HG02852 (cell line): ENCODE data around the gene CHST8.
"Not testable (repeated sequence)": the region's sequence is repeated elsewhere in the genome, so short reads cannot be mapped to it uniquely, and the experiment has no call there.

Source experiments
- ATAC-seq: cut with Tn5 transposase; IDR thresholded peaks from one replicate; pipeline ENCODE4 v1.9.1; 2021; ENCODE audit warnings: mild to moderate bottlenecking, moderate library complexity; ENCODE audit not compliant: unreplicated experiment

The CHST8 gene

DNA sequence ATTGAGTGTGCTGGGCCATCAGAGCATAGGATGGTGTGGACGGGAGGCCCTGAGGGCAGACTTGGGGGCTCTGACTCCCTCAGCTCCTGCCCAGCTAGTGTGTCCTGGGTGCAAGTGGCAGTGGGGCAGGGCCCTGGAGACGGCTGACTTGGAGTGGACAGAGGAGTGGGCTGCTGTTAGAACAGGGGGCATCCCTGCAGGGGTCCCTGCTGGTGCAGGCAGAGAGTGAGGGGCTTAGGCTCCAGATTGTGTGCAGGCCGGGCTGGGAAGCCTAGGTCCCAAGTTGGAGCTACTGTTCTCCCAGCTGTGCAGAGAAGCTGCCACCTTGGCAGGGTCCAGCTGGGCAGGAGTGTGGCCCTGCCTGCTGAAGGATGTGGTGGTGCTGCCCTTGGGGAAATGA, 183.6 kb downstream of the CHST8 start:
- ATAC-seq = no peak

DNA sequence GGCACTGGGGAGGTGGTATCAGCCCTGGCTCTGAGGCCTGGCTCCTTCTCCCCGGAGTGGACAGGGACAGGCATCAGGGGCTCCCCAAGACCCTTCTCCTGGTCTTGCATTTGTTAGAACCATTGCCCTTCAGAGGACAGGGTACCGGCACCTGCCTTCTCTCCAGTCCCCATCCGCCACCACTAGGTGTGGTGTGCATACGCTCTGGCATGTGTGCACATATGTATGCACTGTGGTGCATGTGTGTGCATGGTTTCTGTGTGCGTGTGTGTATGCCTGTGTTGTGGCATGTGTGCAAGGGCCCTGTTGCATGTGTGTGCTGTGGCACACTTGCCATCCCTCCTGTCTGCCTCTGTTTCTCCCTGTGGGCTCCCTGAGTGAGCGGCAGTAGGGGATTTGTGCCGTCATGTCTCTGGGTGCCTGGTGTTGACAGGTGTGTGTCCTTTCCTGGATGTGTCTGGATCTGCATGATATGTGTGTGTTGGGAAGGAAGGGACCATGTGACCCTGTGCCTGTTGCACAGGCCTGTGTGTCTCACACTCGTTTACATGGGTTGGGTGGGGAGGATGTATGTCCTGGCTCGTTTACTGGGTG, 184.2 kb downstream of the CHST8 start:
- ATAC-seq = no peak

DNA sequence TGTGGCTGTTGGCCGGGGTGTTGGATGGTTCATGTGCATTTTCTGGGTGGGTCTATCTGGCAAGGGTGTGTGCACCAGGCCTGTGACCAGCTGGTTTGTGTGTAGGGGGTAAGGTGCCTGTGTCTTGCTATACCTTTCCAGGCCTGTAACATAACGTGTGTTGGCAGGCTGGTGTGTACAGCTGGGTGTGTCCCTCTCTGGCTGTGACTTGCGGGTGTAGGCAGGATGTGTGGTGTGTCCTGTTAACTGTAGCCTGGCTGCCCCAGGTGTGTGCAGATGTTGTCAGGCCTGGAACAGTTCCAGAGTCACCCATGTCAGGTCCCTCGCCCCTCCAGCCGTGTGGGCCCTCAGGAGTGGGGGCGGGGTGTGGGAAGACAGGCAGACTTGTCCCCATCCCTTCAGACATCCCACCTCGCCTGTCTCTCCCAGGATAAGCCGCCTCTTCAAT, 184.7 kb downstream of the CHST8 start:
- no peak for ATAC-seq

DNA sequence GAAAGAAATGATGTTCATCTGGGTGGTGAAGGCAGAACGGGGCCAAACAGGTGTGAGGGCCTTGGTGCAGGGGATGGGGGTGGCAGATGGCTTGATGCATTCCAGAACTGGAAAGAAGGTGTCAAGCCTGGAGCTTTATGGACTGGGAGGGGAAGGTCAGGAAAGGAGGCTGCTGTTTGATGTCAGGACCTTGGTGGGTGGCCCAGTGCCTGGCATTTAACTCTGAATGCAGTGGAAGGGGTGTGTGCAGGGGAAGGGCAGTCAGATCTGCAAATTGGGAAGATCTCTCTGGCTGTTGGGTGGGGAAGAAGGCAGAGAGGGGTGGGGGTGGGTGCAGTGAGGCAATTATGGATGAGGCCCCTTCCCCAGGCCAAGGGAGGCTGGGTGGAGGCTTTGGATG, 186.6 kb downstream of the CHST8 start:
- no peak for ATAC-seq

DNA sequence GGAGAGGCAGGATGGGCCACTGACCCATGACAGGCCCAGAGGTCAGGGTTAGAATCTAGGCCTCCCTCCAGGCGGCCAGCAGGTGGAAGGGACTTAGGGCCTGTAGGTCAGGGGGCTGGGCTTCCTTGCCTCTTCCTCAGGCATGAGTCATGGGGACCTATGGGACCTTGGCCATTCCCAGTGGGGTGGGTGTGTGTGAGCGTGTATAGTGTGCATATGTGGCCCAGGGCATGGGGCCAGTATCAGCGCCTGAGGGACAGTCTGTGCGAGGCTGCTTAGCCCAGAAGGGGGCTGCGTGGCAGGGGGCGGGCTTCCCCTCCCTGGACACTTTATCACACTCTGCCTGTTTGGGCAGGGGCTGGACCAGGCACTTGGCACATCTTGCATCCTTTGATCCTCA, 188.2 kb downstream of the CHST8 start:
- ATAC-seq = no peak

- no peak for ATAC-seq
Observed at GRCh38 chr19:33810821-33811220, 189.1 kb downstream of the CHST8 start.

- ATAC-seq = no peak
Observed at GRCh38 chr19:33811246-33811645, 189.5 kb downstream of the CHST8 start.

DNA sequence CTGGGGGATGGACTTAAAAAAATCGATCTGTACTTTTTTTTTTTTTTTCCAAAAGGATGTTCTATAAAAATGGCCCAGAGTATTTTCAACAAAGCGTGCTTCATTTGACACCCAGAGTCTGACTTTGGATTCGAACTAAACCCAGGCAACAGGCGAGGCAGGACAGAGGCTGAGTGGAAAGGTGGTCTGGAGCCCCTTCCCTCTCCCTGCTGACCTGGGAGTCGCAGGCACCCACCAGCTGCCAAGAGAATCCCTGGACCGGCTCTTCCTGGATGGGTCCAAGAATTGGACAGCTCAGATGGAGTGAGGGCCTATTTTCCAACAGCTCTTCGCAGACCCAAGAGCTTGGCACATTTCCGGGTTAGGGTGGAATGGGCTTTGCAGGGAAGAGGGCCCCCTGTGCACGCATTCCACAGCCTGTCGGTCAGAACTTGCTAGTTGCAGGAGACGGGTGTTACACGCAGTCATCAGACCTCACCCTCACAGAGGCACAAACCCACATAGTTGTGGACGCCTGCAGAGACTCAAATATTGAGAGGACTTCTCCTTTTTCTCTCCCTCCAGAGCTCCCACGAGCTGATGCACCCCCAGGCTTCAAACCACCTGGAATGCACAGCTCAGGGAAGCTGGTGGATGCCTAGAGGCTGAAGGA, 190.1 kb downstream of the CHST8 start:
- no peak for ATAC-seq

DNA sequence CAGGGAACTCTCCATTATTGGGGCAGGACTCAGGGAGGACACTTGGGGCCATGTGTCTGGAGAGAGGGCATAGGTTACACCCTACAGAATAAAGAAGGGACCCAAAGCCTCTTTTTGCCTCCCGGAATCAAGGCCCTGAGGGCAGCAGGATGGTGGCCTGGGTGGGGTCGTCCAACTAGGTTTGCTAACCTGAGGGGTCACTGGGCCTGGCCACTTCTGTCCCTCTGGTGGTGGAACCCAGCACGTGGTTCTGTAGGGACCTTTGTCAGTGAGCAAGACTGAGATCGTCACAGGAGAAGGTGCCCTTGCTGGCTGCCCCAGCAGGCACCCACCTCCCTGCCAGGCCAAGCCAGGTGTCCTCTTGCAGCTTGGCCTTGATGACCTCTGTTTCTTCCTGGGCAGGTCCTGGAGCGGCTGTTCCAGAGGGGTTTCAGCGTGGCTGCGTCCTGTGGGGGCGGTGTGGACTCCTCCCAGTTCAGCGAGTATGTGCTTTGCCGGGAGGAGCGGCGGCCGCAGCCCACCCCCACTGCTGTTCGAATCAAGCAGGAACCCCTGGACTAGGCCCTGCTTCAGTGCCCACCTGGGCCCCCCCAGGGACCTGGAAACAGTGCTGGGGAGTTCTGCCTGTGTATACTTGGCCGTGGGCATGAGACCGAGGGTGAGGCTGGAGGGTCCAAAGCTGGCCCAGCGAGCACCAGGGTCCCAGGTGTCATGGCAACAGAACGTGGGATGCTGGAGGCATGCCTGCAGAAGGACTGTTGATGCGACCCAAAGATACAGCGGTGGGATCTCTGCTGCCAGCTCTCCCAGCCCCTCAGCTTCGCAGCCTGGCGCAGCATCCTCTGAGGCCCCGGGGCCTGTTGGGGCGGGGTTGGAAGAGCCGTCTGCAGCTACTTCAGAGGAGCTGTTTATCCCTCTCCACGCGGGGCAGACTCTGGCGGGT, 190.9 kb downstream of the CHST8 start:
- ATAC-seq = no peak

DNA sequence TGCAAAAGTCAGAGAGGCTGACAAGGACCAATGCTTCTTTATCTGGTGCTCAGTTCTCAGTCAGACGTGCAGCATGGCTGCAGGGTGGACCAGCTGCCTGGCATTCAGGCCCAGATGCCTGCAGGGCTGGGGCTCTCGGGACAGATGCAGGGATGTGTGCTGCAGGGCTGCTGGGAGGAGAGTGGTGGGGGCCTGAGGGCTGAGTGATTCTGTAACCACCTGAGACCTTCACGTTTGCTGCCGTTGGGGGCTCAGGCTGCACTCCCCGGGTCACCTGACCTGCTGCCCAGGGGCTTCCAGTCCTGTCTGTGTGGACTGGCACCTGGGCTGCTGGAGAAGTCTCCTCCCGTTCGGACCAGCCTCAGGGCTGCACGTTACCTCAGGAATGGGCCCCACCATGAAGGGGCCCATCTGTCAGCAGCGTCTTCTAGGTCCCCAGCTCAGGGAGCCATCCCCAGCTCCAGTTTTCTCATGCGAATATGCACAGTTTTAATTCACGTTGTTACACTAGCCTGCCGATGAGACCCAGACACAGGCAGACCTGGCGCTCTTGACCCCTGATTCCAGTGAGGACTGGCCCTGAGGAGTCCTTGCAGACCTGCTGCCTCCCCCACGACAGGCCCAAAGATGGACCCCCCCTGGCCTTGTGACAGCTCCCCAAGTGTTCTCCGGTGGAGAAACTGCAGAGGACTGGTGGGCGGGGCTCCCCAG, 191.8 kb downstream of the CHST8 start:
- ATAC-seq = no peak

DNA sequence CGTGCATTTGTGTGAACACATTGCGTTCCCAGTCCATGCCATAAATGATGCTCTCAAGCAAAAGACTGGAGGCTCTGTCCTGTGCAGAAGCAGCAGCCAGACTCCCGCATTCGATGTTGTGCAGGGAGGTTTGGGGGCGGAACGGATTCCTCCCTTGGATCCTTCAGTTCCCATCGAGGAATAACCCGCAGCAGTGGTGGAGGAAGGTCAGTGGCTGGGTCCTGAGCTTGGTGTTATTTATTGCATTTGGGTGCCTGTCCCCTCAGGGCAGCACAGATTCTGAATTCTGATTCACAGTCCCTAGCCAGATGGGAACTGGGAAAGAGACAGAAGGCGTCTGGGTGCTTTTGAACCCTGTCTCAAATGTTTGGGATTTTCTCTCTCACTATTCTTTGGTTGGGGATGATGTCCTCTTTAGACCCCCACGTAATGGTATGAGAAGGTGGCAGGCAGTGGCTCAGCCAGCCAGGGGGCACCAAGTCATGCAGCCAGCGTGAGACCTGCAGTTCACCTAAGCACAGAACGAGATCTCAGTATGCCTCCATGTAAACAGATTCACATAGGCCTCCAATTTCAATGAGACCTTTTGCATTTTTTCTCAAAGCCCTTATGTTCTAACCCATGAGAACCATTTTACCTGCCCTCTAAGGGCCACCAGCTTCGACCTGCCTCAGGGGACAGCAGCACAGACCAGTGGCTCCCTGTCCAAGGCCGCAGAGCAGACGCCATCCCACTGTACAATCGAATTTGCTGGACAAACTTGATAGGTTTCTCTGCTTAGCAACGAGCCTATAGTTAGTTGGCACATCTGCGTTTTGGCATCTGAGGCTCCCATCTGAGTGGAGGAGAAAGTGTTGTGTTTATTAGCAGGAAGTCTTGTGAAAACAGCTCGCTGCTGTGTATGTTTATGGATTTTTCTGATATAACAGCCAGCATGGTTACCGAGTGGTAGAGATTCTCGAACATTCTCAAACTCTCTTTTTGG, 192.7 kb downstream of the CHST8 start:
- ATAC-seq = no peak

DNA sequence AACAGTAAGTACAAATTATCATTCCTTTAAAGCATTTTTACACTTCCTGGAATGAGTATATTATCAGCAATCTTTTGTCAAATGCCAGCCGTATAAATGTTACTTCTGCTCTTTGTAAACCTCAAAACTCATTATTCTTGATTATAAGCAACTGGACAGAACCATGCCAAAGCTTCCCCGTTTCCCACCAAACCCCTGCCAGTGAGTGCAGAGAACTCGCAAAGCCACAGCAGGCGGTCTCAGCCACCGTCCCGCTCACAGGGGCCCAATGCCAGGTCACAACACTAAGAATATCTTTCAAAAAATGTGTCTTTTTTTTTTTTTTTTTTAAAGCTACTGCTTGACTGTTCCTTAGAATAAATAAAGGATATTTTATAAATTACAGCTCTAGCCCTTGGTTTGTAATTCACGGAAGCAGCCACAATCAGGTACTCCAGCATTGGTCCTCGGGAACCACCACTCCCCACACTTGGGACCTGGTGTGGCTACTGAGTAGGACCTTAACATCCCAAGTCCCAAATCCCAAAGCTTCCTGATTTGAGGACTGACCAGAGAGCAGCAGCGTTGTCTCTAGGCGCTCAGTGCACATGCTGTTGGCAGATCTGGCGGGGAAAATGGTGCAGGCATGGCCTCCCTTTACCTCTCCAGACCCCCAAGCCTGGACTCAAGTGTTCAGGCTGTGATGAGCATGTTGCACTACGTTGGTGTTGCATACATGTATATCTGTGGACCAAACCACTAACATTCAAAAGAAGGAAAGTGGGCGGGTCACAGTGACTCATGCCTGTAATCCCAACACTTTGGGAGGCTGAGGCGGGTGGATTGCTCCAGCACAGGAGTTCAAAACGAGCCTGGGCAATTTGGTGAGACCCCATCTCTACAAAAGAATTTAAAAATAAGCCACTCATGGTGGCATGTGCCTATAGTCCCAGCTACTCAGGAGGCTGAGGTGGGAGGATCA, 193.9 kb downstream of the CHST8 start:
- no peak for ATAC-seq

DNA sequence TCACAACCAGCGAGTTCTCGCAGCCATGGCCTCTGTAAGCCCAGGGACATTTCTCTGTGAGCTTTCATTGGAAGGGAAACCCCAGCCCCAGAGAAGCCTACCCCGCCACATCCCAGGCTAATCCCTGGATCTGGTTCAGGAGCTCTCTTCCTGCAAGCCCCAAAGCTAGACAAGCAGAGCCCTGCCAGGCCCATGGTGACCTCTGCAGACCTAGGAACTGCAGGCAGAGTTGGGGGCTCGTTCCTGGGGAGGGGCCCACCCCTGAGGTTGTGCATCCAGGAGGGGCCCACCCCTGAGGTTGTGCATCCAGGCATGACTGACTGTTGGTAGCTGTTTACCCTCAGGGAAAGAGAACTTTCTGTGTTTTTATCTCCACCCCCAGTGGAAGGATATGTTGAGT, 196.7 kb downstream of the CHST8 start:
- no peak for ATAC-seq

- not testable (repeated sequence) for ATAC-seq
Observed at GRCh38 chr19:33819078-33819477, 197.3 kb downstream of the CHST8 start.

DNA sequence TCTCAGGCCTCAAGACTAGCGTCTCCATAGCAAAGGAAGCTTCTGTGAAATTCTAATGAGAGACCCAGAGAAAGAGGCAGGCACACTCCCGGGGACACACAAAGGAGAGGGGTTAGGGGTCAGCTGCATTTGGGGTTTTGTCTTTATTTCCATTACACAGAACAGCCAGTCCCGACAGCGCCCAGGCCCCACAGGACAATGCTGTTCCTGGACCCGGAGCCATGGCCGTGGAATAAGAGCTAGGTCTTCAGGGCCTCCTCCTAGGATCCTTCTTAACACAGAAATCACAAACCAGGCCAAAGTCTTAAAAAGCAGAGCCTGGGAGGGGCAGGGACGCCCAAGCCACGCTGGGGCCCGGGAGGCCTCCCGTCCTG, 197.7 kb downstream of the CHST8 start:
- no peak for ATAC-seq

DNA sequence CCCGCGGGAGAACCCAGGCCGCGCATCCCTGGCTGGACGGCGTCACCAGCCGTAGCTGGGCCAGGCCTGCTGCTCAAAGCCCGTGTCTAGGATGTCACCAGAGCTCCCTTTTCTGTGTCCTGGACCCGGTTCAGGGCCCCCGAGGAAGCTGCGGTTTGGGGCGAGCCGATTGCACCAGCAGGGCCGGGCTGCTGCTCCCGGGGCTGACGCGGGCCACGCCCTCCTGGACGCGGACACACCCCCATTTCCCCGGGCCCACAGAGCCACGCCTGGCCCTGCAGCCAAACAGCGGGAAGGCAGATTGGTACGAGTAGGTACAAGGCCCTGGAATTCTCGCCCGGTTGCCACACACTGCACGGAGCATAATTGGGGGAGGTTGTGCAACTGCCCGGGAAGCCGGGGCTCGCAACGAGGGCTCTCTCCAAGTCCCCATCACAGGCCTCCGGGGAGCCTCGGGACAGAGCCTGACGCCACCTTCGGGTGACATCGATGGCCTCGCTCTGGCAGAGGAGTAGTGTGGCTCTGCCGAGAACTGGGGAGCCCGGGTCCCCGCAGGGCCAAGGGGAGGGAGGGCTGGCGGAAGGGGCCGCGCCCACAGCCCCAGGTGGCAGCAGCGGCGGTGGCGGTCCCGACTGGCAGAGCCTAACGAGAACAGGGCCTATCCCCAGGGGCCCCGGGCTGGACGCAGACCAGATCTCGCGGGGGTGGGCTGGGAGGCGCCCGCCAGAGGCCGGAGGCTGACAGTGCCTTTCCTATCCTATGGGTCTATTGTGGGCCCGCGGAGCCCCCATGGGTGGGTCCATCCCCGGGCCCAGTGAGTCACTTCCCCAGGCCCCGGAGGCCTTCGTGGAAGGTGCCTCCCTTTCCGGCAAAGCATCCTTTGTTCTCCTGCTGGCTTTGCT, 198.4 kb downstream of the CHST8 start:
- no peak for ATAC-seq

GRCh38 chr19:33821871-33822270, 200.1 kb downstream of the CHST8 start:
- ATAC-seq = no peak
